IPS-20b (cell line): ENCODE results near the gene MAGOH.
"Not testable (repeated sequence)": the region's sequence is repeated elsewhere in the genome, so short reads cannot be mapped to it uniquely, and the experiment has no call there.

ENCODE experiments used
- H3K27ac ChIP-seq: one replicate; pipeline ENCODE4 v1.5.1; 2013; ENCODE audit warnings: low read length
- H3K27me3 ChIP-seq: 2 replicates; pipeline ENCODE4 v1.6.1; 2013; ENCODE audit warnings: mild to moderate bottlenecking, low read length, inconsistent platforms; ENCODE audit not compliant: insufficient read depth
- H3K36me3 ChIP-seq: 2 replicates; pipeline ENCODE4 v1.6.1; 2013; ENCODE audit warnings: low read depth, mild to moderate bottlenecking, inconsistent platforms, low read length, moderate library complexity; ENCODE audit not compliant: insufficient read depth
- H3K4me1 ChIP-seq: 2 replicates; pipeline ENCODE4 v1.6.1; 2013; ENCODE audit warnings: mild to moderate bottlenecking, control low read depth, inconsistent platforms, low read length, moderate library complexity; ENCODE audit not compliant: insufficient read depth
- H3K4me3 ChIP-seq: 2 replicates; pipeline ENCODE4 v1.5.1; 2013; ENCODE audit warnings: mild to moderate bottlenecking, low read length, inconsistent platforms
- H3K9ac ChIP-seq: 2 replicates; pipeline ENCODE4 v1.6.1; 2013; ENCODE audit warnings: low read depth, mild to moderate bottlenecking, inconsistent platforms, low read length, moderate library complexity
- H3K9me3 ChIP-seq: 2 replicates; pipeline ENCODE4 v1.6.1; 2013; ENCODE audit warnings: mild to moderate bottlenecking, low read depth, low read length, inconsistent platforms; ENCODE audit not compliant: insufficient read depth

Gene MAGOH

GRCh38 chr1:53214376-53214940 lies 23.9 kb downstream of the MAGOH start:
- H3K27ac ChIP-seq, result no peak overlapping the region
- H3K27me3 ChIP-seq, result no peaks in the 10 kb centered on the region
- peaks cover under 1% of the 10 kb centered on the region; the same call in 1 of the 2 replicates for H3K4me1 ChIP-seq
- peaks cover 81% of the 10 kb centered on the region for H3K36me3 ChIP-seq
- H3K9ac ChIP-seq, result no peak overlapping the region
- no peak overlapping the region for H3K4me3 ChIP-seq
- no peaks in the 10 kb centered on the region for H3K9me3 ChIP-seq

- no peaks in the 10 kb centered on the region for H3K4me1 ChIP-seq
- no peaks in the 10 kb centered on the region for H3K27me3 ChIP-seq
- H3K9me3 ChIP-seq, result peaks cover 13% of the 10 kb centered on the region
- no peak overlapping the region for H3K27ac ChIP-seq
- H3K36me3 ChIP-seq, result peaks cover 92% of the 10 kb centered on the region
- H3K4me3 ChIP-seq, result no peak overlapping the region
- H3K9ac ChIP-seq, result no peak overlapping the region
Measured at GRCh38 chr1:53210954-53211353, 27.4 kb downstream of the MAGOH start.

GRCh38 chr1:53210352-53210751 lies 28.0 kb downstream of the MAGOH start:
- Histone ChIP-seq H3K27me3 (no peaks in the 10 kb centered on the region), H3K4me1 (no peaks in the 10 kb centered on the region), H3K9me3 (peaks cover 18% of the 10 kb centered on the region), H3K27ac (no peak overlapping the region), H3K4me3 (no peak overlapping the region), H3K36me3 (peaks cover 91% of the 10 kb centered on the region), H3K9ac (no peak overlapping the region)

- Histone ChIP-seq H3K27me3 (no peaks in the 10 kb centered on the region), H3K4me3 (no peak overlapping the region), H3K9me3 (peaks cover 31% of the 10 kb centered on the region), H3K36me3 (peaks cover 92% of the 10 kb centered on the region), H3K4me1 (no peaks in the 10 kb centered on the region), H3K9ac (no peak overlapping the region), H3K27ac (no peak overlapping the region)
Measured at GRCh38 chr1:53207726-53208125, 30.6 kb downstream of the MAGOH start.

- peaks cover 96% of the 10 kb centered on the region for H3K36me3 ChIP-seq
- no peaks in the 10 kb centered on the region for H3K4me1 ChIP-seq
- H3K9ac ChIP-seq, result no peak overlapping the region
- no peak overlapping the region for H3K4me3 ChIP-seq
- H3K27me3 ChIP-seq, result no peaks in the 10 kb centered on the region
- H3K9me3 ChIP-seq, result peaks cover 31% of the 10 kb centered on the region
- H3K27ac ChIP-seq, result no peak overlapping the region
Measured at GRCh38 chr1:53206735-53207379, 31.5 kb downstream of the MAGOH start.

- peaks cover 95% of the 10 kb centered on the region for H3K36me3 ChIP-seq
- not testable (repeated sequence) for H3K27me3 ChIP-seq, H3K9ac ChIP-seq, H3K4me1 ChIP-seq, H3K27ac ChIP-seq, H3K4me3 ChIP-seq
- H3K9me3 ChIP-seq, result peaks cover 31% of the 10 kb centered on the region
Measured at GRCh38 chr1:53206083-53206685, 32.1 kb downstream of the MAGOH start.

- H3K27ac ChIP-seq, H3K4me3 ChIP-seq, H3K4me1 ChIP-seq, H3K9ac ChIP-seq, H3K27me3 ChIP-seq: not testable (repeated sequence)
- Histone ChIP-seq H3K9me3 (peaks cover 31% of the 10 kb centered on the region), H3K36me3 (peaks cover 93% of the 10 kb centered on the region)
Measured at GRCh38 chr1:53205496-53205895, 32.8 kb downstream of the MAGOH start.

- H3K36me3 ChIP-seq, result peaks cover 73% of the 10 kb centered on the region
Measured at GRCh38 chr1:53203466-53203865, 34.9 kb downstream of the MAGOH start.

GRCh38 chr1:53198241-53198651 lies 40.1 kb downstream of the MAGOH start:
- H3K9ac ChIP-seq, result no peak overlapping the region; the same call in 1 of the 2 replicates
- H3K4me3 ChIP-seq, result peak overlapping the region; percentile 97; the same call in 1 of the 2 replicates
- peaks cover 12% of the 10 kb centered on the region for H3K27me3 ChIP-seq

More at GRCh38 chr1:53203466-53203865, 34.9 kb downstream of the MAGOH start:
- Histone ChIP-seq H3K9ac (no peak overlapping the region), H3K27me3 (no peaks in the 10 kb centered on the region), H3K4me1 (no peaks in the 10 kb centered on the region), H3K9me3 (peaks cover 31% of the 10 kb centered on the region), H3K4me3 (no peak overlapping the region), H3K27ac (no peak overlapping the region)

GRCh38 chr1:53197291-53198200 lies 40.8 kb downstream of the MAGOH start:
- Histone ChIP-seq H3K27ac (peak overlapping the region; percentile 67), H3K9me3 (no peaks in the 10 kb centered on the region), H3K9ac (peak overlapping the region; percentile 96), H3K4me1 (peaks cover 10% of the 10 kb centered on the region; the same call in 1 of the 2 replicates), H3K4me3 (peak overlapping the region; percentile 97), H3K36me3 (peaks cover 18% of the 10 kb centered on the region), H3K27me3 (peaks cover 12% of the 10 kb centered on the region)

More at GRCh38 chr1:53198241-53198651, 40.1 kb downstream of the MAGOH start:
- H3K27ac ChIP-seq, result no peak overlapping the region
- H3K4me1 ChIP-seq, result peaks cover 10% of the 10 kb centered on the region; the same call in 1 of the 2 replicates
- H3K36me3 ChIP-seq, result peaks cover 25% of the 10 kb centered on the region
- H3K9me3 ChIP-seq, result no peaks in the 10 kb centered on the region
